Activated CD8-positive, alpha-beta memory T cell treated with anti-CD3 and anti-CD28 coated beads, Interleukin-2, amount 50 U/mL, for 1 hour (primary cell): ENCODE data around the gene DLK1.

Source experiments
- DNase-seq: peaks from one replicate; pipeline ENCODE4 v3.0.0-alpha.2; 2020; ENCODE audit errors: extremely low read depth

DLK1 gene

GRCh38 chr14:100714258-100714892, 12.3 kb upstream of the DLK1 start:
- no peak for DNase-seq

DNA sequence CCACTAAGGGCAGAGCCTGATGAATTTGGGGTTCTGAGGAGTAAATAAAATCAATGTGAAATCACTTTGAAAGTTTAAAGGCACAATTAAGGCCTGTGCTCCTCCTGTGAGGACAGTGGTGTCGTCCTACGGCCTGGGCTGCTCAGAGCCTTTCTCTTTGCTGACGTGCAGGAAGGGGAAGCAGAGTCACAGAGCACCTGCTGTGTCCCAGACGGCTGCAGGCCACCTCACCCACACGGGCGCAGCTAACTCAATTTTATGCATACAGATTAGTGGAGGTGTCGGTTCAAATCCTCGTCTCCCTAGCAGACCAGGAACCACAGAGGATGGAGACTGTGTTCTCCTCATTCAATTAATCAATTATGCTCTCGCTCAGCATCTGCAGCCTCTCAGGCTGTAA, 11.4 kb upstream of the DLK1 start:
- DNase-seq, result no peak

DNA sequence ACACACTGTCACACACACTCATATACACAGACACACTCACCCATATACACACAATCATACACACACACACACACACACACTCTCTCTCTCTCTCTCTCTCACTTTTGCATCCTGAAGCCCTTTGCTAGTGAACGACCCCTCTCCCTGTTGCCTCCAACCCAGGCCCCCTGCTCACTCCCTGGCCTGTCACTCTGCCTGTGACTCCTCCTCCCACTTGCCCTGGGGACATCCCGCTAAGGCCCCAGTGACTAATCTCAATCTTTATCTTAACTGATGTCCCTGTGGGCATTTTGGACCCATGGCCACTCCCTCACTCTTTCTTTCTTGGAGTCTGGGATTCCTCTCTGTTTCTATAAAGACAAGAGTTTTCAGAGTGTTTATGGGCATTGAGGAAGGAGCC, 10.9 kb upstream of the DLK1 start:
- DNase-seq, result no peak

GRCh38 chr14:100717386-100717785, 9.3 kb upstream of the DLK1 start:
- no peak for DNase-seq

DNA sequence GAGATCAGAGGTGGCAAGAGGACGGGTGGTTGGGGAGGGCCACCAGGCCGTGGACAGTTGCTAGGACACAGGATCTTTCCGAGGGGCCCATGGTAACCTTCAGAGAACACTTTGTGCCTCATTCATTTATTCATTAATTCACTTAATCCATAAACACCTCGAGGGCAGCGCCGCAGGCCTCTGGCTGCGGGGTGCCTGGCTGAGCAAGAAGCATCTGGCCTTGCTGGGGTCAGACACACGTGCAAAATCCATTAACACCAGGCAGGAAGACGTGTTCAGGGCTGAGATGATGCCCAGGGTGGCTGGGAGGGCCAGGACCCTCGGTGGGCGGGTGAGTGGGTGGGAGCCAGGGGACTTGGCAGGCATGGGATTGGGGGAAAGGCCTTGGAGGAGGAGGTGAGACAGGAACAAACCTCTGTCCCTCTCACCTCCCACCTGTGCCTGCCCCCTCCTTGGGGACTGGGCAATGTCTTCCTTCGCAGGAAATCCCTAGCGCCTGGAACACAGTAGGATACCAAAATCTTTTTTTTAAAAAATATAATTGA, 6.6 kb upstream of the DLK1 start:
- DNase-seq, result no peak

GRCh38 chr14:100721568-100721967, 5.1 kb upstream of the DLK1 start:
- DNase-seq, result no peak

DNA sequence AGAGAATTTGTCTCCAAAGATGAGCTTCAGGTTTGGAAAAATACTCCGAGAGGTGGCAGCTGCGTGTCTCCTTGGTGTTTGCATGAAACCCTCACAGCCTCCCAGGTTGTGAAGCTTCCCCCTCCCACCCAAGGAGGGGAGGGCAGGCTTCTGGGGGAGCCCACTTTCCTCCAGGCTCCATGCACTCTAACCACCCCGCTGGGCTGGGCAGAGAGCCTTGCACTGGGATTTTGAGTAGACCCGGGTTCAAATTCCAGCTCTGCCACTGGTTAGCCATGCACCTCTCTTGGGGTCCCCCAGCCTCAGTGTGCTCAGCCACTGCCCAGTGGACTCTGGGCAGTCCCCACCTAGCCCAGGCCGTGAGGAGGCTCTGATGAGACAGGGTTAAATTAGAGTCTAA, 4.3 kb upstream of the DLK1 start:
- no peak for DNase-seq

GRCh38 chr14:100723135-100723829, 3.4 kb upstream of the DLK1 start:
- no peak for DNase-seq

- no peak for DNase-seq
Observed at GRCh38 chr14:100723830-100724437, 2.8 kb upstream of the DLK1 start.

GRCh38 chr14:100724536-100724935, 2.2 kb upstream of the DLK1 start:
- no peak for DNase-seq

- DNase-seq, result no peak
Observed at GRCh38 chr14:100725587-100726387, 905 bp upstream of the DLK1 start.

GRCh38 chr14:100727086-100727872, 587 bp downstream of the DLK1 start:
- DNase-seq, result no peak

DNA sequence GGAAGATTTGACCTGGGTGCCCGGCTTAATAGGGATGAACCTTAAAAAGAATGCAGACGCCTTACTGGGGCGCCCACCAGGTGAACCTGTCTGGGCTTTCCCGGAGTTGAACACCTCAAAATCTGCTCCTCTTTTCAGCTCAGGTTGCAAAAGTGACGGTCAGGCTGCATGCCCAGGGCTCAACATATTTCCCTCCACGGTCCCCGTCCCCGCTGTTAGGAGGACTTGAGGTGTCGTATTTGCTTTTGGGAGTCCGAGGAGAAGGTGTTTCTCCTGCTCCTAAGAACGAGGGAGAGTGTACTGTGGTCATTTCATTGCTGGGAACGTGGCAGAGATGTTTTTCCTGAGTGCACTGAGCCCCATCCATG, 1.2 kb downstream of the DLK1 start:
- no peak for DNase-seq

- no peak for DNase-seq
Observed at GRCh38 chr14:100728962-100729361, 2.3 kb downstream of the DLK1 start.

DNA sequence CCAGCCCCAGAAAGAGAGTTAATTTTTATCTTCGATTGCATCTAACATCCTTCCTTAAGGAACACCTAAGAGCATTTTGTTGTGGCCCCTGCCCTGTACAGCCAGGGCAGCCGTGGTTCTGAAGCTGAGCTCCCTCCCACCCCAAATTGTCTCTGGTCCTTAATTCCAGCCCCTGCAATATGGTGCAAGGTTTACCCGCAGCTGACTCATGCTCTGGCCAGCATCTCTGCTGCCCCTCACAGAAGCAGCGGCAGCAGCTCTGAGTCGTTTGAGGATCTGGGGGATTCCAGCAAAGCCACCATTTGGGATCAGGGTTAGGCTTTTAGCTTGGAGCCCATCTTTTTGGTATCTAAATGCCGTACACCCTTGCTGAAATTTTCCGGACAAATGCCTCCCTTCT, 3.3 kb downstream of the DLK1 start:
- DNase-seq, result no peak

- DNase-seq, result no peak
Observed at GRCh38 chr14:100730581-100730980, 3.9 kb downstream of the DLK1 start.

GRCh38 chr14:100731011-100731670, 4.4 kb downstream of the DLK1 start:
- DNase-seq, result no peak

DNA sequence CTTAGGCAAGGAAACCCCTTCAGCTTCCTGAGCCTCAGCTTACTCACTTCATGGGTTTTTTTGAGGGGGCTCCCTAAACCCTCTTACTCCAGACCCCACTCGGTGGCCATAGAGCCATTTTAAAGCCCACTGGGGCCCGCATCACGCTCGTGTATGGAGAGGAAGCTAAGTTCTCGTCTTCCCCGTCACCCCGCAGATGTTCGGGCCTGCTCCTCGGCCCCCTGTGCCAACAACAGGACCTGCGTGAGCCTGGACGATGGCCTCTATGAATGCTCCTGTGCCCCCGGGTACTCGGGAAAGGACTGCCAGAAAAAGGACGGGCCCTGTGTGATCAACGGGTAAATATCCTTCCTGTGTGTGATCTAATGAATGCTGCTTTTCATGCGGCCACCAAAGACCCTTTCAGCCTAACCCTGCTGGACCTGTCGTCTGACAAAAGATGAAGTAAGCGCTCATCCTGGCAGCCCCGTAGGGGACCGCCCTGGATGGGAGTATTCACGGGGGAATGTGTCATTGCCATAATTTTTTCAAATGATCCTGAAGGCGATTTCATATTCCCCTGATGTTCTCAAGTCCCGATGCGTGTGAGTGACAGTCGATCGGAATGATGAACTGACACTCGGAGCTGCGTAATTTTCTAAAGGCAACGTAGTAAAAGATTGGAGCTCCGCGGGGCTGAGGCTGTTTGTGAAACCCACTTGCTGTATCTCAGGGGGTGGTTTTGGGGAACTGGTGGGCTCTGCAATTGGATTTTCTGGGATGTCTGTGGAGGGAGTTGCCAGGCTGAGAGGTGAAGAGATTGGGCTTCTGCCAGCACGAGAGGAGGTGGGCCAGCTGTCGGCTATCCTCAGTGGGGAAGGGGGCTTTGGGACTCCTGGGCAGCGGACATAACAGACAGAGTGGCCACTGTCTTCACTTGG, 5.4 kb downstream of the DLK1 start:
- no peak for DNase-seq

DNA sequence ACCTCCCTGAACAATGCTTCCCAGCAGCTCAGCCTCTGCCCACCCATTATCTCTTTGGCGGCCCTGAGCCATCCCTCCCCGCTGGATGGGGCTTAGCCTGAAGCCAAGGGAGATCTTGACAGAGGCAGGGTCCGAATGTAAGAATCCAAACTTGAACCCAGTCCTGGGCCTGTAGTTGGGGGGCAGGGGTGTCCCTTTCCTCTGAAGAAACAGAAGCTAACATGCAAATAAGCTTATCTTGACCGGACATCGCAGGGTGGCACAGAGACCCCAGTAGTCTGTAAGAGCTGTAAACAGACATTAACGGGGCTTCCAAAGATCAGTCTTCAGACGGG, 6.0 kb downstream of the DLK1 start:
- DNase-seq, result no peak
